ENCODE results near the gene RTEL1. TPM values are rescaled to one million over a fixed set of nuclear protein-coding genes. Genes with fewer than 3 reads are reported as not detected.

Gene RTEL1
- total RNA-seq, 2 experiments from 2014 or later: 37.4 to 39.1 TPM

DNA sequence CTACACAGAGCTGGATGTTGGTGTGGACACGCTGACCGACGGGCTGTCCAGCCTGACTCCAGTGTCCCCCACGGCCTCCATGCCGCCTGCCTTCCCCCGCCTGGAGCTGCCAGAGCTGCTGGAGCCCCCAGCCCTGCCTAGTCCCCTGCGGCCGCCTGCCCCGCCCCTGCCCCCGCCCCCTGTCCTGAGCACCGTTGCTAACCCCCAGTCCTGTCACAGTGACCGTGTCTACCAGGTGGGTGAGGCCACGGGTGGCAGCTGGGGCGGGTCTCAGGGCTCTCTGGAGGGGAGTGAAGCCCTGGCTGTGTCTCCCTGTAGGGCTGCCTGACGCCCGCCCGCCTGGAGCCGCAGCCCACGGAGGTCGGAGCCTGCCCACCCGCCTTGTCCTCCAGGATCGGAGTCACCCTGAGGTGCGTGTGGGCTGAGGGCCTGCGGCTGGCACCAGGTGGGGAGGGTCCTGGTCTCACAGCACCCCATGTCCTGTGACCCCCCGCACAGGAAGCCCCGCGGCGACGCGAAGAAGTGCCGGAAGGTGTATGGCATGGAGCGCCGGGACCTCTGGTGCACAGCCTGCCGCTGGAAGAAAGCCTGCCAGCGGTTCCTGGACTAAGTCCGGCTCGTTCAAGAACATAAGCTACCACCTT lies 84.4 kb downstream of the RTEL1 start:
- Mint-ChIP-seq H3K4me3 (no peak overlapping the region), H3K9me3 (no peaks in the 10 kb centered on the region), H3K36me3 (ENCODE audit: low read depth) (no peaks in the 10 kb centered on the region), H3K27me3 (no peaks in the 10 kb centered on the region), H3K27ac (no peak overlapping the region), H3K4me1 (ENCODE audit: low read depth) (peaks cover 1% of the 10 kb centered on the region)
- TF ChIP-seq, protein P1, sequence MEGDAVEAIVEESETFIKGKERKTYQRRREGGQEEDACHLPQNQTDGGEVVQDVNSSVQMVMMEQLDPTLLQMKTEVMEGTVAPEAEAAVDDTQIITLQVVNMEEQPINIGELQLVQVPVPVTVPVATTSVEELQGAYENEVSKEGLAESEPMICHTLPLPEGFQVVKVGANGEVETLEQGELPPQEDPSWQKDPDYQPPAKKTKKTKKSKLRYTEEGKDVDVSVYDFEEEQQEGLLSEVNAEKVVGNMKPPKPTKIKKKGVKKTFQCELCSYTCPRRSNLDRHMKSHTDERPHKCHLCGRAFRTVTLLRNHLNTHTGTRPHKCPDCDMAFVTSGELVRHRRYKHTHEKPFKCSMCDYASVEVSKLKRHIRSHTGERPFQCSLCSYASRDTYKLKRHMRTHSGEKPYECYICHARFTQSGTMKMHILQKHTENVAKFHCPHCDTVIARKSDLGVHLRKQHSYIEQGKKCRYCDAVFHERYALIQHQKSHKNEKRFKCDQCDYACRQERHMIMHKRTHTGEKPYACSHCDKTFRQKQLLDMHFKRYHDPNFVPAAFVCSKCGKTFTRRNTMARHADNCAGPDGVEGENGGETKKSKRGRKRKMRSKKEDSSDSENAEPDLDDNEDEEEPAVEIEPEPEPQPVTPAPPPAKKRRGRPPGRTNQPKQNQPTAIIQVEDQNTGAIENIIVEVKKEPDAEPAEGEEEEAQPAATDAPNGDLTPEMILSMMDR (IDR thresholded peaks at IDR 0.05): no peak
- ATAC-seq (no peak), DNase-seq (no peak)
- ChIA-PET CTCF (no interaction called here), POLR2A (interaction anchor here (1.0 to 1.1 kb wide), 2 partner anchors 16 to 34 kb away, joined by 3 to 4 read pairs; no protein-coding TSS in a partner anchor)
- intact Hi-C loops (cut with micrococcal nuclease): no loop called here

DNA sequence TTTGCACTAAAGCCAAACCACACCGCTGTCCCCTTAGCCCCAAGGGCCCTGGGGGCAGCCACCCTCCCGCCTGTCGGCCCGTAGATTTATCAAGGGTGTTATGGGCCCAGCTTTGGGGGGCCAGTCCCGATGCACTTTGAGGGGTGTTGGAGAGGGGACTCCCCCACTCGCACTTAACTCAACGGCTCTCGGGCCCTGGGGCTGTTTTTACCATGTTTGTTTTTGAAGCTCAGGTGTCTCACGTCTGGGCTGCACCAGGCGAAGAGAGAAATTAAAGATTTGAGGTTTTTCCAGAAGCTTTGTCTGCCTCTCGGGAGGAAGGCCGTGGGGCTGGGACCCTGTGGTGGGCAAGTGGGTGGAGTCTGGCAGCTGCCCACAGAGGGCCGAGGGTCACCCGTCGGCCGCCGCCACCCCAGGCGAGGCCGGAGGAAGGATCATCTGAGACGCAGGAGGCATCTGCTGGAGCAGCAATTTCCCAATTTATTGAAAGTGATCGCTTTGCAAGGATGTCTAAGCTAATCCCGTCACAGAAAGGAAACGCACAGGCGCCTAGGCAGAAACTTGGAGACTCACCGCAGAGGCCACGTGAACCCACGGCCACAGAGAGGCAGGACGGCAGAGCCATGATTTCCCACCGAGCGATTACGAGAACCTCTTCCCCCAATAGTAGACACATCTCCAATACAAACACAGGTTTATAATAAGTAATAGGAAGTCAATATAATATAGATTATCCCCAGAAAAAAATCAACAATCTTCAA lies 85.3 kb downstream of the RTEL1 start:
- POLR2A ChIA-PET: no interaction called here
- Mint-ChIP-seq H3K4me3 (no peak overlapping the region), H3K4me1 (ENCODE audit: low read depth) (peaks cover 1% of the 10 kb centered on the region), H3K9me3 (no peaks in the 10 kb centered on the region), H3K36me3 (ENCODE audit: low read depth) (no peaks in the 10 kb centered on the region), H3K27me3 (no peaks in the 10 kb centered on the region), H3K27ac (no peak overlapping the region)
- CTCF ChIA-PET: interaction anchor here (1.0 to 1.2 kb wide), 3 partner anchors 12 to 32 kb away, joined by 3 read pairs; no protein-coding TSS in a partner anchor
- intact Hi-C loops (cut with micrococcal nuclease): no loop called here
- ATAC-seq: no peak
- DNase-seq: no peak
- TF ChIP-seq, protein P1 (IDR thresholded peaks at IDR 0.05): no peak

DNA sequence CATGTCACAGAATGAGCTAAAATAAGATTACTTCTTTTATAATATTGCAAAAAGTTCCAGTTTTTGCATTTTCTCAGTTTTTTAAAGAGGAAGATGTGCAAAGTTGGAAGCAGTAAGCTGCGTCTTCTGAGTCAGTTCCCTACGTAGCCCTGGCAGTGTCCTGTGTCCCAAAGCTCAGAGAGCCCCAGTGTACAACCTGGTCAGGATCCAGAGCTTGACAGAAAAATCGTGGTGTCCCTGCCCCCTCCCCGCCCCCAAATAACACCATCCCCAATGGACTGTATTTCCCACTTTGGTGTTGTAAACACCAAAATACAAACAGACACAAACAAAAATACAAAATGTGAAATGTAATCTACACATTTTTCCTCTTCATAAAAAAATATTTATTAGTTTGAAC lies 86.0 kb downstream of the RTEL1 start:
- Mint-ChIP-seq H3K4me3 (no peak overlapping the region), H3K27ac (no peak overlapping the region), H3K27me3 (no peaks in the 10 kb centered on the region), H3K36me3 (ENCODE audit: low read depth) (no peaks in the 10 kb centered on the region), H3K4me1 (ENCODE audit: low read depth) (peaks cover 4% of the 10 kb centered on the region), H3K9me3 (no peaks in the 10 kb centered on the region)
- DNase-seq (no peak), ATAC-seq (no peak)
- intact Hi-C loops (cut with micrococcal nuclease): no loop called here
- TF ChIP-seq, protein P1 (IDR thresholded peaks at IDR 0.05): no peak
- ChIA-PET CTCF (interaction anchor here (1.0 to 1.7 kb wide), 4 partner anchors 12 to 37 kb away, joined by 3 to 4 read pairs (median 3); partner anchors contain the start of genes ARFRP1 and ZGPAT), POLR2A (no interaction called here)

DNA sequence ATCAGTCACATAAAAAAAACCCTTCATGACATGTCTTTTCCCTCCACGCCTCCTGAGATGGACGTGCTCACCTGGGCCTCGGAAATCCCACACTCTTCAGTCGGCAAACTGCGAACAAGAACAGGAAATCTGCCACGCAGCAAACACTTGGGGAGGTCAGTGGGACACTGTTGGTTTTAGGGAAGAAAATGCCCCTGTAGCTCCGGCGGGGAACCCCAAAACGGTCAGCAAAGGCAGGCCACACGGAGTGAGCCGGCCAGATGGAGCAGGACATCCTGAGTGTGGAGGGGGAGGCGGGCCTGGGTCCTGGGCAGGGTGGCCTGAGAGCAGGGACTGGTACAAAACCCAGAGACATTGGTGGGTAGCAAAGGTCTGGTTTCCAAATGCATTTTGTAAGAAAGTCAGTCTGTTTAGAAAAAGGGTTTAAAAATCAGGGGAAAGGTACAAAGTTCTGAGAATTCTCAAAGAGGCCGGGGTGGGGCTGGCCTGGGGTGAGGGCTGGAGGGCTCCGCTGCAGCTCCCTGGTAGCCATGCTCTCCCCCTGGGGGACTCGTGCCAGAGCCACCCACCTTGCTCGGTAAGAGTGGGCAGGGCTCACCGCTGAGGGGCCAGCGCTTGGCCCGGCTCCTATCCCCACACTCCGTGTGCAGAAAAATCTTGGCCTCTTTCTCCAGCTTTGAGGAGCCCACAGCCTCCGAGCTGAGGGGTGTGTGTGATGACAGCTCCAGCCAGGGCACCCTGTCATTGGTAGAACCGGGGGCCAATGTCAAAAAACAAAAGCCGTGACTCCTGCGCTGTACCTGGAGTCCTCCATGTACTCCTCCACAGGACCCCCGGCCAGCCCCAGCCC lies 86.7 kb downstream of the RTEL1 start:
- ATAC-seq (no peak), DNase-seq (no peak)
- TF ChIP-seq, protein P1 (IDR thresholded peaks at IDR 0.05): no peak
- Mint-ChIP-seq H3K36me3 (ENCODE audit: low read depth) (no peaks in the 10 kb centered on the region), H3K9me3 (no peaks in the 10 kb centered on the region), H3K4me3 (no peak overlapping the region), H3K4me1 (ENCODE audit: low read depth) (peaks cover 7% of the 10 kb centered on the region), H3K27me3 (no peaks in the 10 kb centered on the region), H3K27ac (no peak overlapping the region)
- intact Hi-C loops (cut with micrococcal nuclease): no loop called here
- ChIA-PET CTCF (interaction anchor here (1.2 to 1.7 kb wide), 3 partner anchors 11 to 37 kb away, joined by 3 to 4 read pairs (median 3); partner anchors contain the start of genes ARFRP1 and ZGPAT), POLR2A (interaction anchor here (1.0 kb wide), 2 partner anchors 11 to 37 kb away, joined by 3 read pairs; no protein-coding TSS in a partner anchor)
